Astrocyte (in vitro differentiated cells and primary cell): ENCODE data around the gene ATP6V0E1. TPM values are rescaled to one million over a fixed set of nuclear protein-coding genes. Genes with fewer than 3 reads are reported as not detected.

Experiments used
- DNase-seq: peaks from one replicate; pipeline ENCODE4 v3.0.0-alpha.2; 2010; ENCODE audit warnings: low read depth
- FAIRE-seq: peaks from 2 replicates; lab custom pipeline; 2011; peaks lifted over from hg19 to GRCh38; lab: Jason Lieb, UNC
- H2AFZ ChIP-seq: 2 replicates; pipeline ENCODE4 v1.6.0; 2012; ENCODE audit warnings: low read depth, low read length, inconsistent platforms
- H3K27ac ChIP-seq: 2 replicates; pipeline ENCODE4 v1.5.1; 2011; ENCODE audit warnings: low read depth, low read length, inconsistent platforms
- H3K27me3 ChIP-seq: 2 replicates; pipeline ENCODE4 v1.6.0; 2011; ENCODE audit warnings: low read length, inconsistent platforms; ENCODE audit not compliant: insufficient read depth
- H3K36me3 ChIP-seq: 2 replicates; pipeline ENCODE4 v1.5.1; 2011; ENCODE audit warnings: low read length, inconsistent platforms; ENCODE audit not compliant: insufficient read depth
- H3K4me1 ChIP-seq: 2 replicates; pipeline ENCODE4 v1.5.1; 2011; ENCODE audit warnings: low read length, inconsistent platforms; ENCODE audit not compliant: insufficient read depth
- H3K4me2 ChIP-seq: 2 replicates; pipeline ENCODE4 v1.6.0; 2012; ENCODE audit warnings: low read length, inconsistent platforms
- H3K4me3 ChIP-seq: 2 replicates; pipeline ENCODE4 v1.5.1; 2011; ENCODE audit warnings: low read depth, mild to moderate bottlenecking, low read length, inconsistent platforms; ENCODE audit not compliant: insufficient read depth
- H3K79me2 ChIP-seq: 2 replicates; pipeline ENCODE4 v1.6.0; 2012; ENCODE audit warnings: mild to moderate bottlenecking, low read length, inconsistent platforms; ENCODE audit not compliant: insufficient read depth
- H3K9ac ChIP-seq: 2 replicates; pipeline ENCODE4 v1.6.0; 2012; ENCODE audit warnings: mild to moderate bottlenecking, low read length, inconsistent platforms
- H3K9me3 ChIP-seq: 2 replicates; pipeline ENCODE4 v1.5.1; 2012; ENCODE audit warnings: low read depth, mild to moderate bottlenecking, low read length, inconsistent platforms; ENCODE audit not compliant: insufficient read depth
- H4K20me1 ChIP-seq: 2 replicates; pipeline ENCODE4 v1.6.0; 2012; ENCODE audit warnings: low read length, inconsistent platforms; ENCODE audit not compliant: insufficient read depth
- H3K27ac Mint-ChIP-seq: one replicate; pipeline ENCODE4 v1.8.0; 2021; ENCODE audit warnings: mild to moderate bottlenecking, mixed read lengths; ENCODE audit not compliant: unreplicated experiment
- H3K27me3 Mint-ChIP-seq: one replicate; pipeline ENCODE4 v1.8.0; 2021; ENCODE audit warnings: low read depth, mixed read lengths; ENCODE audit not compliant: unreplicated experiment
- H3K36me3 Mint-ChIP-seq: one replicate; pipeline ENCODE4 v1.8.0; 2021; ENCODE audit warnings: low read depth, mixed read lengths; ENCODE audit not compliant: unreplicated experiment
- H3K4me1 Mint-ChIP-seq: one replicate; pipeline ENCODE4 v1.8.0; 2021; ENCODE audit warnings: low read depth, mixed read lengths; ENCODE audit not compliant: unreplicated experiment
- H3K4me3 Mint-ChIP-seq: one replicate; pipeline ENCODE4 v1.8.0; 2021; ENCODE audit warnings: mild to moderate bottlenecking, moderate library complexity, mixed read lengths; ENCODE audit not compliant: unreplicated experiment
- H3K9me3 Mint-ChIP-seq: one replicate; pipeline ENCODE4 v1.8.0; 2021; ENCODE audit warnings: mild to moderate bottlenecking, mixed read lengths; ENCODE audit not compliant: unreplicated experiment
- EZH2 ChIP-seq: IDR thresholded peaks from 2 replicates; pipeline ENCODE4 v1.6.1; 2012; ENCODE audit warnings: mild to moderate bottlenecking, low read length, inconsistent platforms; ENCODE audit not compliant: insufficient read depth
- total RNA-seq: library from RNA; stranded (reverse); gene quantifications from 2 replicates; pipeline ENCODE4 v1.2.1, GENCODE V29; 2021
- TF ChIP-seq, protein P1 (sequence below): IDR thresholded peaks from 2 replicates; pipeline ENCODE4 v1.5.1; 2011; ENCODE audit warnings: low read depth, mild to moderate bottlenecking, inconsistent platforms, low read length, moderate library complexity; ENCODE audit not compliant: insufficient read depth

Gene ATP6V0E1
- total RNA-seq, 1 donor from 2014 or later: 327 TPM

GRCh38 chr5:173011566-173011965, 28.0 kb downstream of the ATP6V0E1 start:
- Mint-ChIP-seq H3K27me3 (no peaks in the 10 kb centered on the region), H3K27ac (no peak overlapping the region), H3K4me3 (no peak overlapping the region), H3K9me3 (no peaks in the 10 kb centered on the region), H3K36me3 (no peaks in the 10 kb centered on the region), H3K4me1 (peaks cover 30% of the 10 kb centered on the region)
- Histone ChIP-seq H3K27ac (no peak overlapping the region), H3K9ac (no peak overlapping the region), H3K79me2 (peaks cover 88% of the 10 kb centered on the region), H3K4me3 (no peak overlapping the region), H3K27me3 (no peaks in the 10 kb centered on the region), H3K36me3 (no peaks in the 10 kb centered on the region), H3K4me1 (peaks cover 6% of the 10 kb centered on the region), H3K9me3 (no peaks in the 10 kb centered on the region), H3K4me2 (no peak overlapping the region), H2AFZ (no peak overlapping the region), H4K20me1 (peaks cover 82% of the 10 kb centered on the region)
- FAIRE-seq: no peak
- no peak for TF ChIP-seq EZH2
- TF ChIP-seq, protein P1, sequence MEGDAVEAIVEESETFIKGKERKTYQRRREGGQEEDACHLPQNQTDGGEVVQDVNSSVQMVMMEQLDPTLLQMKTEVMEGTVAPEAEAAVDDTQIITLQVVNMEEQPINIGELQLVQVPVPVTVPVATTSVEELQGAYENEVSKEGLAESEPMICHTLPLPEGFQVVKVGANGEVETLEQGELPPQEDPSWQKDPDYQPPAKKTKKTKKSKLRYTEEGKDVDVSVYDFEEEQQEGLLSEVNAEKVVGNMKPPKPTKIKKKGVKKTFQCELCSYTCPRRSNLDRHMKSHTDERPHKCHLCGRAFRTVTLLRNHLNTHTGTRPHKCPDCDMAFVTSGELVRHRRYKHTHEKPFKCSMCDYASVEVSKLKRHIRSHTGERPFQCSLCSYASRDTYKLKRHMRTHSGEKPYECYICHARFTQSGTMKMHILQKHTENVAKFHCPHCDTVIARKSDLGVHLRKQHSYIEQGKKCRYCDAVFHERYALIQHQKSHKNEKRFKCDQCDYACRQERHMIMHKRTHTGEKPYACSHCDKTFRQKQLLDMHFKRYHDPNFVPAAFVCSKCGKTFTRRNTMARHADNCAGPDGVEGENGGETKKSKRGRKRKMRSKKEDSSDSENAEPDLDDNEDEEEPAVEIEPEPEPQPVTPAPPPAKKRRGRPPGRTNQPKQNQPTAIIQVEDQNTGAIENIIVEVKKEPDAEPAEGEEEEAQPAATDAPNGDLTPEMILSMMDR: no peak
- DNase-seq: no peak

DNA sequence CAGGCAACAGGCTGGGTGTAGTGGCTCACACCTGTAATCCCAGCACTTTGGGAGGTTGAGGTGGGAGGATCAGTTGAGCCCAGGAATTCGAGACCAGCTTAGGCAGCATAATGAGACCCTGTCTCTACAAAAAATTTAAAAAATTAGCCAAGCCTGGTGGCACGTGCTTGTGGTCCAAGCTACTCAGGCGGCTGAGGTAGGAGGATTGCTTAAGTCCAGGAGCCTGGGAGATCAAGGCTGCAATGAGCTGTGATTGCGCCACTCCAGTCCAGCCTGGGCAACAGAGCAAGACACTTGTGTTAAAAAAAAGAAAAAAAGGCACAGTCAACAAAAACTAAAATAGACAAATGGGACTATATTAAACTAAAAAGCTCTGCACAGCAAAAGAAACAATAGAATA, 29.3 kb downstream of the ATP6V0E1 start:
- no peaks in the 10 kb centered on the region for H3K27me3 Mint-ChIP-seq
- Histone ChIP-seq H3K4me1 (peaks cover 11% of the 10 kb centered on the region), H3K36me3 (no peaks in the 10 kb centered on the region), H3K79me2 (peaks cover 82% of the 10 kb centered on the region), H3K9ac (no peak overlapping the region), H3K9me3 (no peaks in the 10 kb centered on the region), H3K4me2 (no peak overlapping the region), H4K20me1 (peaks cover 77% of the 10 kb centered on the region), H3K27ac (no peak overlapping the region), H3K27me3 (no peaks in the 10 kb centered on the region), H3K4me3 (no peak overlapping the region), H2AFZ (no peak overlapping the region)
- no peak overlapping the region for H3K27ac Mint-ChIP-seq
- H3K4me1 Mint-ChIP-seq: peaks cover 27% of the 10 kb centered on the region
- FAIRE-seq (no peak), DNase-seq (no peak)
- H3K9me3 Mint-ChIP-seq: no peaks in the 10 kb centered on the region
- no peaks in the 10 kb centered on the region for H3K36me3 Mint-ChIP-seq
- no peak overlapping the region for H3K4me3 Mint-ChIP-seq
- TF ChIP-seq, protein P1: no peak
- no peak for TF ChIP-seq EZH2

DNA sequence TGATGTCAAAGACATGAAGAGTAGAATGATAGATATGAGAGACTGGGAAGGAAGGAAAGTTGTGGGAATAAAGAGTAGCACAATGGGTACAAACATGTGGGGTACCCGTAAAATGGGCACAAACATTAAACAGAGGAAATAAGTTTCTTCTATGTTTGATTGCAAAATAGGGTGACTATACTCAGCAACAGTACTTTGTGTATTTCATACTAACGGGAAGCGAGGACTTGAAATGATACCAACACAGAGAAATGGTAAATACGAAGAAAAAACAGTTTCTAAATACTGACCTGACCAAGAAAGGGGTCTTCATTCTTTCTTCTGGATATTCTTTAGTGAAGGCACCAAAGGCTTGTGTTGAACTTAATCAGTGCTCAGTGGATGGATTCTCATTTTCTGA, 31.1 kb downstream of the ATP6V0E1 start:
- Histone ChIP-seq H3K4me3 (no peak overlapping the region), H3K79me2 (peaks cover 85% of the 10 kb centered on the region), H3K27ac (no peak overlapping the region), H3K4me2 (no peak overlapping the region), H3K9ac (no peak overlapping the region), H3K9me3 (no peaks in the 10 kb centered on the region), H3K4me1 (peaks cover 11% of the 10 kb centered on the region), H3K27me3 (no peaks in the 10 kb centered on the region), H3K36me3 (no peaks in the 10 kb centered on the region), H4K20me1 (peaks cover 72% of the 10 kb centered on the region), H2AFZ (no peak overlapping the region)
- Mint-ChIP-seq H3K4me3 (no peak overlapping the region), H3K36me3 (peaks cover under 1% of the 10 kb centered on the region), H3K9me3 (no peaks in the 10 kb centered on the region), H3K27me3 (no peaks in the 10 kb centered on the region), H3K27ac (no peak overlapping the region), H3K4me1 (peaks cover 25% of the 10 kb centered on the region)
- DNase-seq (no peak), FAIRE-seq (no peak)
- TF ChIP-seq, protein P1: no peak
